Erythroblast (primary cell): ENCODE measurements around the gene NTSR2.

Experiments used
- GATA1 ChIP-seq: IDR thresholded peaks from 2 replicates; pipeline ENCODE4 v1.6.1; 2011; ENCODE audit warnings: low read depth, mild to moderate bottlenecking, control low read depth, low read length, moderate library complexity
- POLR2A ChIP-seq: IDR thresholded peaks from 2 replicates; pipeline ENCODE4 v1.6.1; 2011; ENCODE audit warnings: mild to moderate bottlenecking, low read length

GRCh38 chr2:11677136-11678055 is 7.4 kb upstream of the NTSR2 start:
- TF ChIP-seq POLR2A: no peak
- TF ChIP-seq GATA1: no peak
